ENCODE measurements around the gene KCNK13. TPM values are rescaled to one million over a fixed set of nuclear protein-coding genes. Genes with fewer than 3 reads are reported as not detected.

KCNK13 gene
- total and polyA plus RNA-seq, 2 of the 13 experiments (the other 11 are each of a cell fraction or from before 2014, with no cell fraction given) = 0.08 to 0.29 TPM

DNA sequence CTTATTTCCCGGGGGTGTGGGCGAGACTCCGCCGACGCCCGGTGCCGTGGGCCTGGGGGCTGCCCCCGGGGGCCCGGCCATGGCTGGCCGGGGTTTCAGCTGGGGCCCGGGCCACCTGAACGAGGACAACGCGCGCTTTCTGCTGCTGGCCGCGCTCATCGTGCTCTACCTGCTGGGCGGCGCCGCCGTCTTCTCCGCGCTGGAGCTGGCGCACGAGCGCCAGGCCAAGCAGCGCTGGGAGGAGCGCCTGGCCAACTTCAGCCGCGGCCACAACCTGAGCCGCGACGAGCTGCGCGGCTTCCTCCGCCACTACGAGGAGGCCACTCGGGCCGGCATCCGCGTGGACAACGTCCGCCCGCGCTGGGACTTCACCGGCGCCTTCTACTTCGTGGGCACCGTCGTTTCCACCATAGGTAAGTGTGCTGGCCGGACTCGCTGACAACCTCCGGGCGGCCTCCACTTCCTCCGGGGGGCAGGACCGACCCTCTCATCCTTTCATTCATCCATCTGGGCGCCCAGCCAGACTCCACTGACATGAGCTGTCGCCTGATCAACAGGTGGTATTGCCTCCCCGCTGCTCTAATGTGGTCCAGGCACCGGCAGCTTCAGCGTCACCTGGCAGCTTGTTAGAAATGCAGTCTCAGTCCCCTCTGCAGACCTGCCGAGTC, 467 bp downstream of the KCNK13 start (continued):
- TF ChIP-seq HNRNPLL (IDR thresholded peaks at IDR 0.05; ENCODE audit: low read depth, low read length, poor library complexity, severe bottlenecking) = no peak
- TF ChIP-seq, protein P1, sequence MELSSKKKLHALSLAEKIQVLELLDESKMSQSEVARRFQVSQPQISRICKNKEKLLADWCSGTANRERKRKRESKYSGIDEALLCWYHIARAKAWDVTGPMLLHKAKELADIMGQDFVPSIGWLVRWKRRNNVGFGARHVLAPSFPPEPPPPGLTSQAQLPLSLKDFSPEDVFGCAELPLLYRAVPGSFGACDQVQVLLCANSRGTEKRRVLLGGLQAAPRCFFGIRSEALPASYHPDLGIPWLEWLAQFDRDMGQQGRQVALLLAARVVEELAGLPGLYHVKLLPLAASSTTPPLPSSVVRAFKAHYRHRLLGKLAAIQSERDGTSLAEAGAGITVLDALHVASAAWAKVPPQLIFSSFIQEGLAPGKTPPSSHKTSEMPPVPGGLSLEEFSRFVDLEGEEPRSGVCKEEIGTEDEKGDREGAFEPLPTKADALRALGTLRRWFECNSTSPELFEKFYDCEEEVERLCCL (CRISPR knock-in tag; IDR thresholded peaks at IDR 0.05; ENCODE audit: borderline replicate concordance) = no peak
- TF ChIP-seq, protein P2, sequence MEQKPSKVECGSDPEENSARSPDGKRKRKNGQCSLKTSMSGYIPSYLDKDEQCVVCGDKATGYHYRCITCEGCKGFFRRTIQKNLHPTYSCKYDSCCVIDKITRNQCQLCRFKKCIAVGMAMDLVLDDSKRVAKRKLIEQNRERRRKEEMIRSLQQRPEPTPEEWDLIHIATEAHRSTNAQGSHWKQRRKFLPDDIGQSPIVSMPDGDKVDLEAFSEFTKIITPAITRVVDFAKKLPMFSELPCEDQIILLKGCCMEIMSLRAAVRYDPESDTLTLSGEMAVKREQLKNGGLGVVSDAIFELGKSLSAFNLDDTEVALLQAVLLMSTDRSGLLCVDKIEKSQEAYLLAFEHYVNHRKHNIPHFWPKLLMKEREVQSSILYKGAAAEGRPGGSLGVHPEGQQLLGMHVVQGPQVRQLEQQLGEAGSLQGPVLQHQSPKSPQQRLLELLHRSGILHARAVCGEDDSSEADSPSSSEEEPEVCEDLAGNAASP (CRISPR knock-in tag; IDR thresholded peaks at IDR 0.05; ENCODE audit: borderline replicate concordance) = no peak
- no peak for TF ChIP-seq FIP1L1 (IDR thresholded peaks at IDR 0.05; ENCODE audit: borderline replicate concordance, insufficient read depth, low read depth, low read length)
- TF ChIP-seq, protein P3, sequence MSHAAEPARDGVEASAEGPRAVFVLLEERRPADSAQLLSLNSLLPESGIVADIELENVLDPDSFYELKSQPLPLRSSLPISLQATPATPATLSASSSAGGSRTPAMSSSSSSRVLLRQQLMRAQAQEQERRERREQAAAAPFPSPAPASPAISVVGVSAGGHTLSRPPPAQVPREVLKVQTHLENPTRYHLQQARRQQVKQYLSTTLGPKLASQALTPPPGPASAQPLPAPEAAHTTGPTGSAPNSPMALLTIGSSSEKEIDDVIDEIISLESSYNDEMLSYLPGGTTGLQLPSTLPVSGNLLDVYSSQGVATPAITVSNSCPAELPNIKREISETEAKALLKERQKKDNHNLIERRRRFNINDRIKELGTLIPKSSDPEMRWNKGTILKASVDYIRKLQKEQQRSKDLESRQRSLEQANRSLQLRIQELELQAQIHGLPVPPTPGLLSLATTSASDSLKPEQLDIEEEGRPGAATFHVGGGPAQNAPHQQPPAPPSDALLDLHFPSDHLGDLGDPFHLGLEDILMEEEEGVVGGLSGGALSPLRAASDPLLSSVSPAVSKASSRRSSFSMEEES (CRISPR knock-in tag; IDR thresholded peaks at IDR 0.05) = no peak
- TF ChIP-seq, protein P4, sequence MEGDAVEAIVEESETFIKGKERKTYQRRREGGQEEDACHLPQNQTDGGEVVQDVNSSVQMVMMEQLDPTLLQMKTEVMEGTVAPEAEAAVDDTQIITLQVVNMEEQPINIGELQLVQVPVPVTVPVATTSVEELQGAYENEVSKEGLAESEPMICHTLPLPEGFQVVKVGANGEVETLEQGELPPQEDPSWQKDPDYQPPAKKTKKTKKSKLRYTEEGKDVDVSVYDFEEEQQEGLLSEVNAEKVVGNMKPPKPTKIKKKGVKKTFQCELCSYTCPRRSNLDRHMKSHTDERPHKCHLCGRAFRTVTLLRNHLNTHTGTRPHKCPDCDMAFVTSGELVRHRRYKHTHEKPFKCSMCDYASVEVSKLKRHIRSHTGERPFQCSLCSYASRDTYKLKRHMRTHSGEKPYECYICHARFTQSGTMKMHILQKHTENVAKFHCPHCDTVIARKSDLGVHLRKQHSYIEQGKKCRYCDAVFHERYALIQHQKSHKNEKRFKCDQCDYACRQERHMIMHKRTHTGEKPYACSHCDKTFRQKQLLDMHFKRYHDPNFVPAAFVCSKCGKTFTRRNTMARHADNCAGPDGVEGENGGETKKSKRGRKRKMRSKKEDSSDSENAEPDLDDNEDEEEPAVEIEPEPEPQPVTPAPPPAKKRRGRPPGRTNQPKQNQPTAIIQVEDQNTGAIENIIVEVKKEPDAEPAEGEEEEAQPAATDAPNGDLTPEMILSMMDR (CRISPR knock-in tag; IDR thresholded peaks at IDR 0.05) = no peak

Measured in HepG2 (cell line).